ENCODE data around the gene BIVM. TPM values are rescaled to one million over a fixed set of nuclear protein-coding genes. Genes with fewer than 3 reads are reported as not detected.

Gene BIVM
- total RNA-seq, 1 donor from 2014 or later = 14.6 TPM

DNA sequence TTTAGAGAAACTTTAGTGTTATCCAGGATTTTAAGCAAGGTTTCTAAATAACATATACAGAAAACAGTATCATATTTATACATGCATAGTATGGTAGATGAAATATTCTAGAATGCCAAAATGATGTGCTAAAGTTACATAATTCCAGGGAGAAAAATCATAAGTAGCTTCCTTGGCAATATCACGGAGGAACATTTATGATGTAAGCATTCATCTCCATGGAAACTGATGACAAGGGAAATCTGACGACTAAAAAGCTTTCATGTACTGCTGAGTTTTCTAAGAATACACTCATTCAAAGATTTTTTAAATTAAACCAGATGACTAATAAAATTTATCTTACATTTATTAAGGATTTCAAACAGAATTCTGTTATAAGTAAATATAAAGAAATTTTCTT, 30.0 kb upstream of the BIVM start:
- H3K4me3 ChIP-seq (ENCODE audit: low read depth, low read length) = no peak overlapping the region
- no peak for DNase-seq (ENCODE audit: low read depth)
- TF ChIP-seq, protein P1, sequence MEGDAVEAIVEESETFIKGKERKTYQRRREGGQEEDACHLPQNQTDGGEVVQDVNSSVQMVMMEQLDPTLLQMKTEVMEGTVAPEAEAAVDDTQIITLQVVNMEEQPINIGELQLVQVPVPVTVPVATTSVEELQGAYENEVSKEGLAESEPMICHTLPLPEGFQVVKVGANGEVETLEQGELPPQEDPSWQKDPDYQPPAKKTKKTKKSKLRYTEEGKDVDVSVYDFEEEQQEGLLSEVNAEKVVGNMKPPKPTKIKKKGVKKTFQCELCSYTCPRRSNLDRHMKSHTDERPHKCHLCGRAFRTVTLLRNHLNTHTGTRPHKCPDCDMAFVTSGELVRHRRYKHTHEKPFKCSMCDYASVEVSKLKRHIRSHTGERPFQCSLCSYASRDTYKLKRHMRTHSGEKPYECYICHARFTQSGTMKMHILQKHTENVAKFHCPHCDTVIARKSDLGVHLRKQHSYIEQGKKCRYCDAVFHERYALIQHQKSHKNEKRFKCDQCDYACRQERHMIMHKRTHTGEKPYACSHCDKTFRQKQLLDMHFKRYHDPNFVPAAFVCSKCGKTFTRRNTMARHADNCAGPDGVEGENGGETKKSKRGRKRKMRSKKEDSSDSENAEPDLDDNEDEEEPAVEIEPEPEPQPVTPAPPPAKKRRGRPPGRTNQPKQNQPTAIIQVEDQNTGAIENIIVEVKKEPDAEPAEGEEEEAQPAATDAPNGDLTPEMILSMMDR (conservative IDR thresholded peaks at IDR 0.05; ENCODE audit: low read depth, low read length) = no peak

DNA sequence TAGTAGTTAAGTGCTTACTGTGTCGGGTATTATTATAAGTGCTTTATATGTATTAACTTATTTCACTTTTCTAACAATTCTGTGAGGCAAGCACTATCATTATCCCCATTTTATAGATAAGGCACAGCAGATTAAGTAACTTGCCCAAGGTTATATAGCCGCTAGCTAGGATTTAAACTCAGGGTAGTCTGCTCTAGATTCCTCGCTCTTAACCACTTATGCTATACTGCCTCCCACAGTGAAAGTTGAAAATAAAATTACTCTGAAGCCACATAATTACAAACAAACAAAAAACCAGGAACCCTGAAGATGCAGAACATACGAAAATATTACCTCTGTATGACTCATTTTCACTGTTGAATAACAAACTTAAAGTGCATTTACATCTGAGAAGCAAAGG, 29.2 kb upstream of the BIVM start:
- TF ChIP-seq, protein P1 (conservative IDR thresholded peaks at IDR 0.05; ENCODE audit: low read depth, low read length) = peak; percentile 17
- DNase-seq (ENCODE audit: low read depth) = no peak
- no peak overlapping the region for H3K4me3 ChIP-seq (ENCODE audit: low read depth, low read length)

DNA sequence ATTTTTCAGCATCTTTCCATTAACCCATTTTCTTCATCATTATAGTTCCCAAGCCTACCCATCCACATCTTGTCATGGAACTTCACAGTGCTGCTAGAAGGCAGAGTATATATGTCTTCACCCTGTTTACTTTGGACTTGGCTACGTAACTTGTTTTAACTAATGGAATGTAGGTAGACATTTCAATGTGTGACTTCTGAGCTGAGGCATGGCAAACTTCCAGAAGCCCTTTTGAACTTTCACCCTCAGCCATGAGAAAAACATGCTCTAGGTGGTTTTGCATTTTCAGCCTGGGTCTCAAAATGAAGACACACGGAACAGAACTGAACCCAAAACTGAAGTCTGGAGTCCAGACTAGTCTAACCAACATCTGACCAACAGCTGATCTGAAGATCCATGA, 28.5 kb upstream of the BIVM start:
- no peak for DNase-seq (ENCODE audit: low read depth)
- TF ChIP-seq, protein P1 (conservative IDR thresholded peaks at IDR 0.05; ENCODE audit: low read depth, low read length) = no peak
- no peak overlapping the region for H3K4me3 ChIP-seq (ENCODE audit: low read depth, low read length)

DNA sequence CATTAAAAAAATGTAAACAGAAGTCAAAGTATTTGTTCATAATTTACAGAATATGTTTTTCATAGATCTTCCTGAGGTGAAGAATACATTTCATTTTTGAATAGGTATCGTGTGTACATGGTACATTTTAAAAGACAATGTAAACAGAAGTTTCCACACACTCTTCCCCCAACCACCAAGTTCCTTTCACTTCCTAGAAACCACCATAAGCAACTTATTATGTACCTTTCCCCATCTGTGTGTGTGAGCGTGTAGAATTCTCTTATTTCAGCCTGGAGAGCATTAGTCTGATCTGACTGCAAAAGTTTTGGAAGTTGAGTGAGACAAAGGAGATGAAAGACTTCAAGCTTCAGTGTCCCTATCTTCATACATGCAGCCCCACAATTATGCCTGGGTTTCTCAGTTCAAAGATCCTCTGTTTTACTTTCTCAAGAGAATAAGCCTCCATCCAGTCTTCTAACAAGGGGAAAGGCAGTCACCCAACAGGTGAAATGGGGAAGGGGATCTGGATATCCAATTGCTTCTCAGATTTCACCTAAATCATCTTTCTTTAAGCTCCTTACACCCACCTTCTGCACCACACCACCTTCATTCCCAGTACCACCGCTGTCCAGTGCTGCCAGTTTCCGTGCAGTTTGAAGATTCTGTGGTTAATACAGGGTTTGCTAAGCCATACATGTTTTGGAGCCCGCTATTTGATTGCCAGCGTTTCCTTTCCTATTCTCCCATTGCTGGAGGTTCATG, 27.4 kb upstream of the BIVM start:
- no peak for DNase-seq (ENCODE audit: low read depth)
- TF ChIP-seq, protein P1 (conservative IDR thresholded peaks at IDR 0.05; ENCODE audit: low read depth, low read length) = no peak
- H3K4me3 ChIP-seq (ENCODE audit: low read depth, low read length) = no peak overlapping the region

DNA sequence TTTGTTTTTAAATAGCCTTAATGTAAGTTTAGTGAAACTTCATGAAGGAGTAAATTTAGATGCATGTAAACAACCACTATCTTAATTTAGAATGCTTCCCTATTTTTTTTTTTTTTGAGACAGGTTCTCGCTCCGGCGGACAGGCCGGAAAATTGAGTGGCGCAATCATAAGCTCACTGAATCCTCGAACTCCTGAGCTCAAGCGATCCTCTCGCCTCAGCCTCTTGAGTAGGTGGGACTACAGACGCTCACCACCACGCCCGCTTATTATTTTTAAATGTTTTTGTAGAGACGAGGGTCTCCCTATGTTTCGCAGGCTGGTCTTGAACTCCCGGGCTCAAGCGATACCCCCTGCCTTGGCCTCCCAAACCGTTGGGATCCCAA, 26.9 kb upstream of the BIVM start:
- DNase-seq (ENCODE audit: low read depth) = no peak
- no peak overlapping the region for H3K4me3 ChIP-seq (ENCODE audit: low read depth, low read length)
- TF ChIP-seq, protein P1 (conservative IDR thresholded peaks at IDR 0.05; ENCODE audit: low read depth, low read length) = no peak

DNA sequence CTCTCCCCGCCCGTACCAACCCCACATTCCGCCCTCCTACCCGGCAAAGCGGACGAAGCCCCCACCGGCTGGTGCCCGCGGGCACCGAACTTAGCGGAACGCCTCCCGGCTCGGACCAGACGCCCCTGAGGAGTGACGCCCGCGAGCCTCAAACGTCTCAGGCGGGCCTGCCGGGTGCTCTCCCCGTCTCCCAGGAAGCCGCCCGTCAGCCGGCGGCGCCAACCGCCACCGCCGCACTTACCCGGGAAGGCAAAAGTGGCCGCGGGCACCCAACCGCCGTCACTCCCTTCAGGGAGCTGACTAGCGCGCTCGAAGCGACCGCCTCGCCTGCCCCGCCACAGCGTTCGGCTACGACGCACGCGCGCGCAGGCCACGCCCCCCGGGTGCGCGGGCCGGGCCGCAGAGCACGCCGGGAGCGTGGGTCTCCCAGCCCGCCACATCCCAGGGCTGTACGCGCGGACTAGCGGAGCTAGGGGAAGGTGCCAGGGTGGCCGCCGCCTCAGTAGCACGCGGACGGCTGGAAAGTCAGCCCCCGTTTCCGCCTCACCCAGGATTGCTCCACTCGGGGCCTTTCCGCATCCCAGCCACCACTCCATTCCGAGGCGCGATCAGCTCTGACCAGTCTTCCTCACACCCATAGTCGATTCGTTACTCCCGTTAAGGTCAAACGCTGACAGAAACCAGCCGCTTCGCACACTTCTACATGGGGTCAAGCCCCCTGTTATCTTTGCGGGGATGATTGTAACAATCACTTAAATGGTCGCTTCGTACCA, 25.3 kb upstream of the BIVM start, which contains the start of gene TEX30:
Gene TEX30, minus strand, starts transcription at position 346 of the 773 bp plus-strand sequence. CDS start 3,760 bp downstream, outside the sequence.
- no peak for DNase-seq (ENCODE audit: low read depth)
- peak within 1 kb of the TSS; percentile 73 for H3K4me3 ChIP-seq (ENCODE audit: low read depth, low read length)
- TF ChIP-seq, protein P1 (conservative IDR thresholded peaks at IDR 0.05; ENCODE audit: low read depth, low read length) = no peak
